Stimulated activated CD4-positive, alpha-beta T cell treated with anti-CD3 and anti-CD28 coated beads, Interleukin-12 subunit alpha, Interleukin-12 subunit beta, amount 100 ng/mL, for 4 hours (primary cell): Measurements from ENCODE around the gene U2AF2.
"Not testable (repeated sequence)": the region's sequence is repeated elsewhere in the genome, so short reads cannot be mapped to it uniquely, and the experiment has no call there.

Experiments
- DNase-seq: peaks from one replicate; pipeline ENCODE4 v3.0.0-alpha.2; 2020

The U2AF2 gene

DNA sequence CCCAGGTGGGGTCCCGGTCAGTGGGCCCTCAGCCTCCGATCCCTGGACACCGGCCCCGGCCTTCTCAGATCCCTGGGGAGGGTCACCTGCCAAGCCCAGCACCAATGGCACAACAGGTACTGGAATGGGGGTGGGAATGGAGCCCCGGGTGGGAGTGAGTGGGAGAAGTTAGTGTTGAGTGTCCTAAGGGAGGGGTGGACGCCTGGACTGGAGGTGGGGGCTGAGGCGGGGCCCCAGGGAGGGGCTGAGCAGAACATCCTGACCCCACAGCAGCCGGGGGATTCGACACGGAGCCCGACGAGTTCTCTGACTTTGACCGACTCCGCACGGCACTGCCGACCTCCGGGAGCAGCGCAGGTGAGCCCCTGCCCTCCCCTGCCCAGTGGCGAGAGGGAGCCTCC lies 37.8 kb downstream of the U2AF2 start:
- DNase-seq = no peak

DNA sequence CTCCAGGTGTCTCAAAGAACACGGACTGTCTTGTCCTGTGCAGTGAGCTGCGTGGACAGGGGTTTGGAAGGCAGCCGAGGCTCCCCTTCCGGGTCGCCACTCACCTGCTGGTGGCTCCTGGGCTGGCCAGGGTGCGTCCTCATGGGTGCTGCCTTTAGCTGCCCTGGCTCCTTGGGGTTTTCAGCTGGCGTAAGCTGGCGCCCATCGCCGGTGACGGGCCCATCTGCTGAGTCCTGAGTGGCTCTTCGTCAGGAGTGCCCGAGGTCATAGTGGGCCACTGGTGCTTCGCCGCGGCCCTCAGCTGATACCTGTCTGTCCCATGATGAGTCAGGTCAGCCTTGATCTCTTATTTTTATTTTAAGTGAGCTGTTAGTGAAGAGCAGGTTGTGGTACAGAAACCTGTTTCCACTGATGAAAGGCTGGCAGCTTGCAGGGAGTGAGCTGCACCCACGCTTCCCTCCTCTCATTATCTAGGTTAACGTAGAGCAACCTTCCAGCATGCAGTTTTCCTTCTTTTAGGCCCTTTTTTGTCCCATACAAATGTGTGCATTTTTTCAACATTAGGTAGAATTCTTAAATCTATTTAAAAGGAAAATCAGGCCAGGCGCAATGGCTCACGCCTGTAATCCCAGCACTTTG lies 38.6 kb downstream of the U2AF2 start:
- no peak for DNase-seq

DNA sequence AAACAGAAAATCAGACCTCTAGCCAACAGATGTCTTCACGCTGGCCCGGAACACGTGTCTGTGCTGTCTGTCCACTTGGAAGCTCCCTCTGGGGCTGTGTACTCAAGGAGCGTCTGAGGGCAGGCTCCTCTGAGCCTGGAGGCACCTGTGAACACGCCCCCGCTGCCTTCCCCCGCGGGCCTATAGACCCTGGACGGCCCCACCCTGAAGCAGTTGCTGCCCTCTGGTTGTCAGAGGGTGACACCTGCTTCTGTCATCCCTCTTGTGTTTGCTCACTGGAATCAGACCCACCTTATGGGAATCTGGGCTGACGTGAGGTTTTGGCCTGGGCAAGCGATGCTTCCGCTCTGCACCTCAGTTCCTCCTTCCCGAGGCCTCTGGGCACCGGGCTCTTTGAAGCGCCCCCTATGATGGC lies 39.4 kb downstream of the U2AF2 start:
- DNase-seq = no peak

DNA sequence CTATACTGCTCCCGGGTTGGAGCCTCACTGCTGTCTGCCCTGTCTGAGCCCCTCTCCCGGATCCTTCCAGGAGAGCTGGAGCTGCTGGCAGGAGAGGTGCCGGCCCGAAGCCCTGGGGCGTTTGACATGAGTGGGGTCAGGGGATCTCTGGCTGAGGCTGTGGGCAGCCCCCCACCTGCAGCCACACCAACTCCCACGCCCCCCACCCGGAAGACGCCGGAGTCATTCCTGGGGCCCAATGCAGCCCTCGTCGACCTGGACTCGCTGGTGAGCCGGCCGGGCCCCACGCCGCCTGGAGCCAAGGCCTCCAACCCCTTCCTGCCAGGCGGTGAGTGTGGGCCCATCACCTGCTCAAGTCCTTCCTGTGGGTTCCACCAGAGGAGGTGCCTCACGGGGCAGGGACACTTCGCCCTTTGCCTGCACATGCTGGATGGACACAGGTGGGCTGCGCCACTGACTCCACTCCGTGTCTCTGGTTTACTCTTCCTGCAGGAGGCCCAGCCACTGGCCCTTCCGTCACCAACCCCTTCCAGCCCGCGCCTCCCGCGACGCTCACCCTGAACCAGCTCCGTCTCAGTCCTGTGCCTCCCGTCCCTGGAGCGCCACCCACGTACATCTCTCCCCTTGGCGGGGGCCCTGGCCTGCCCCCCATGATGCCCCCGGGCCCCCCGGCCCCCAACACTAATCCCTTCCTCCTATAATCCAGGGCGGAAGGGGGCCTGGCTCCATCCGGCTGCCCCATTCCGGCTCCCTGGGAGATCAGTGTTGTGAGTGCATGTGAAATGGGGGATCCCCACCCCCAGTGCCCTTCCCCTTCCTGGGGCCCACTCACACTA lies 40.0 kb downstream of the U2AF2 start:
- DNase-seq = no peak

DNA sequence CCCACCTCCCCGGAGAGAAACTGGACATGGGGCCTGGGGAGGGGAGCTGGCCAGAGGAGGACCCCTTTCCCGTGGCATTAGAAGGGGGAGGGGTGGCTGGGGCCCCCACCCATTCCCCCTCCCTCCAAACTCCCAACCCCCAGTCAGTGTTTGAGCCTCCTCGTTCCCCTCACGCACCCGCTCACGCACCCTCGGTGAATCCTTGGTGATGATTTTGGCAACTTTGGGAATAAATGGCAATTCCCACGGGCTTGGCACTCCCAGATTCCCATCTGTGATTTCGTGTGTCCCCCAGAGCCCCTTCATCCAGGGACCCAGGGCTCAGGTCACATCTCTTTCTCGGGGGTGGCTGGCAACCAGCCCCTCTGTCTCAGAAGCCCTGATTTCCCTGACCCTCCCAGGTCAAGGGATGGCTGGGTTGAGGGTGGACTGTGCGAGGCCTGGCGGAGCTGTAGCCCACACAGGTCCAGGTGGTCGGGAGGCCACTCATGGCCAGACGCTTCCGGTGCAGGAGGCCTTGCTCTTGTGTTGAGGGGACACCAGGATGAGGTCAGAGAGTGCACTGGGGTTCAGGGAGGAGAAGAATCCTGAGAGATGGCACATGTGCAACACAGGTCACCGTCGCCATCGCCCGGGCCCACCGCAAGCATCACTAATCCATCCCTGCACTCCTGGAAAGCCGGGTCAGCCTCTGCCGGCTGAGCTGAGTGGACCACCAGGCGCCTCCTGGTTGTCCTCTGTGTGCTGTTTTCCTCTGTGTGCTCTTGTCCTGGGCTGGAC lies 40.9 kb downstream of the U2AF2 start:
- no peak for DNase-seq

DNA sequence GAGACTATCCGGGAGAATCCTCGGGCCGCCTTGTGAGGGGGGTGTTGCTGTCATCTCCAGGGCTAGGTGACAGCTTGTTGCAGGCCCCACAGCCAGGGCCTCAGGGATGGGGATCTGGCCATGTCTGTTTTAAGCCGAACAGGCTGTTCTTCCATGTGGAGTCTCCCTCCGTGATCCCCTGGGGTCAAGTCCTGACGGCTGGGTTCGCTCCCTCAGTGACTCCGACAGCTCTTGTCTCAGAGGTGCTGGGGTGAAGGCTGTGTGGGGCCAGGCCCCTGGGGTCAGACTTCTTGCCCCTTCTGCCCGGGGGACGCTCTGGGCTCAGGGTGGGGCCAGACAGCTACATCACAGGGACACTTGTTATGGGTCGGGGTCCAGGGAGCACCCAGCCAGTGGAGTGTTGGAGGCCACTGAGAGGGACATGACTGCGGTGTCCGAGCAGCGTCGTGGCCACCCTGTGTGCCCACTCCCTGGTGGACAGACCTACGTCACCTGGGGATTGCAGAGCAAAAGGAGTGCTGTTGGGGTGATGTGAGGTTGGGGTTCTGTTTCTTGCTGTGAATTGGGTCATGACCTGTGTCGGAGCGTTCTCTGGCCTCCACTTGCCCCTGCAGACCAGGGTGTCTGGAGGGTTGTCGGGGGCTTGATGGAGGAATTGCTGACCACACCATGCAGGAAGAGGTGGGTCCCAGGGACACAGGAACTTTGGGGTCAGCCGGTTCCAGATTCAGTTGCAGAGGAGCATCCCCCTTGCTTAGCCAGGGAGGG lies 41.6 kb downstream of the U2AF2 start:
- no peak for DNase-seq

DNA sequence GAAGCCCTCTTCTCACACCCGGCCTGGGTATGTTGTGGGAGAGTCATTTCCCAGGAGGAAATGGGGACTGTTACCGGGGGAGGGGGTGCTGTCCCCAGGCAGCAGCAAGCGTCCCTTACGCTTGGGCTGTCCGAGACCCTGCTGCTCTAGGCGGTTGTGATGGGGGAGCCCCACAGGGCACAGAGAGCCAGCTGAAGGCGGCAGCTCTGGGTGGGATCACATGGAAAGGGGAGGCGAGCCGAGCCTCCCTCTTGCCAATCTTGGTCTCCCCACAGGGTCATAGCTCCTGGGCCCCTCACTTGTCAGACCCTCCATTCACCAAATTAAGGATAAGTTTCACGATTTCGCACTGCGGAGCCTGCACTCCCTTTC lies 42.2 kb downstream of the U2AF2 start:
- no peak for DNase-seq

DNA sequence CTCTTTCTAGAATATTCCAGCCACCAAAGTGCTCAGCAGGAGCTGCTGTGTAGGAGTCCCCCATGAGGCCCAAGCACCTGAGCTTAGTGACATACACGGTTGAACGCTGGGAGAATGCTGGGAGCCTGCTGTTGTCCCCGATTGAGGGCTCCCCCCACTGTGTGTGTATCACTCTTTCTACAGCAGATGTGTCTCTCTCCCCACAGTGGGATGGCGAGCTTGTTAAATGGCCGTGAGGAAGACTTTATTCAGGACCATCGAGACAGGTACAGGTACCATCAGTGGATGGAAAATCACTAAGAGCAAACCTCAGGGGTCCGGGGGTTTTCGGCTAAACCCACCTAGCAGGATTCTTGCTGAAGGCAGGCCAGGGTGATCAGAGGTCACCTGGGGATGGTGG lies 42.9 kb downstream of the U2AF2 start:
- DNase-seq = no peak

DNA sequence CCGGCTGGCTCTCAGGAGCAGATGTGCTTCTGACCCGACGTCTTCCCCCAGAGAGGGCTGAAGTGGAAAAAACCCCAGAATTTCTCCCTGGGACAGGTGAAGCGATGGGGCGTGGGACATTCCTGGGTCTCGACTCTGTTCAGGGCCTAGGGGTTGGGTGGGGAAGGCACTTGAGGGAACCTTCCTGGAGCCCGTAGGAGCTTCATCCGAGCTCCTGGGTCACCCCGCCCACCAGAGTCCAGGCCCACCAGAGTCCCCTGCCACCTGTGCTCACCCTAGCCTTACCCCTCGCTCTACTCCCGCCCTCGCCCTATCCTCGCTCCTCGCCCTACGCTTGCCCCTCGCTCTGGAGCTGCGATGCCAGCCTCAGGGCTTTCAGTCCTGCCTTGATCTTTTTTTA lies 43.4 kb downstream of the U2AF2 start:
- DNase-seq = no peak

DNA sequence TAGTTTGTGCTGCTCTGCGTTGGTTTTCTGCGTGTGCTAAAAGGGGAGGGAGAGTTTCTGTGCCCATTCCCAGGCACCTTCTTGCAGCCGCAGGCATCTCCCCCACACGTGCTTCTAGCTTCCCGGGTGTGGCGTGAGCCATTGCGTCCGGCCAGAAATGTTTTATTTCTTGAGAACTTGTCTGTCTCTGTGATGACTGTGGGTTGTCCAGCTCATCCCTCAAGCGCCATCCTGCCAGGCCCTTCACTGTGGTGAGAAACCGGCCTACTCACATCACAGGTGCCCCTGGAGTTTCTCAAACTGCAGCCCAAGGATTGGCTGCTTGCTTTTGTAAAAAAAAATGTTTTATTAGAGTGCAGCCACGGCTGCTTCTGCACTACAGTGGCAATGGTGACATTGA lies 44.4 kb downstream of the U2AF2 start:
- DNase-seq = no peak

DNA sequence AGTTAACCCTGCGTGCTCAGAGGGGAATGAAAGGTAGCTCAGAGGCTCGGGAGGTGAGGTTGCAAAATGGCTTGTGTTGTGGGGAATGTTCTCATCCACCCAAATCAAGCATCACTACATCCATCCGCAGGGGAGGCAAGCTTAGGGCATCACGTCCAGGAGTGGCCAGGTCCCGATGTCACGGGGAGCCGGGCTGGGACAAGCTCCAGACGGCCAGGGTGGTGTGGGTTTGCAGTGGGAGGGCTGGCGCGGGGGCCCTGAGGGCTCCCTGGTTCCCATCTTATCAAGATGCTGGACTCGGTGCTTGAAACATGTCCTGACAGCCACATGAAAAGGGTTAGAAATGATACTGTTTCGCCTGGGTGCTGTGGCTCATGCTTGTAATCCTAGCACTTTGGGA lies 46.0 kb downstream of the U2AF2 start:
- no peak for DNase-seq

DNA sequence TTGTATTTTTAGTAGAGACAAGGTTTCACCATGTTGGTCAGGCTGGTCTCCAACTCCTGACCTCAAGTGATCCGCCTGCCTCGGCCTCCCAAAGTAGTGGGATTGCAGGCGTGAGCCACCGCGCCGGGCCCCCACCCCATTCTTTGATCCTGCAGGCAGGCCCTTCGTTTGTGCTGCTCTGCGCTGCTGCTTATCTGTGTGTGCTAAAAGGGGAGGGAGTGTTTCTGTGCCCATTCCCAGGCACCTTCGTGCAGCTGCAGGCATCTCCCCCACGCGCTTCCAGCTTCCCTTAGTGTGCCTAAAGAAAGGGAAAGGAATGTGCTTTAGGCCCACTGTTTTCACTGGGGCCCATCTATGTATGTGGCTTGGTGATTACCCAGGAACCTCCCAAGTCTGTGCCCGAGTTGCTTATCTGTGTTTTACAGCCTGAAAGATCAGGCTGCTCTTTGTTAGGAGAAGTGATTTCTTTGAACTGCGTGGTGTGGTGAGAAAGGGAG lies 47.3 kb downstream of the U2AF2 start:
- DNase-seq = no peak

DNA sequence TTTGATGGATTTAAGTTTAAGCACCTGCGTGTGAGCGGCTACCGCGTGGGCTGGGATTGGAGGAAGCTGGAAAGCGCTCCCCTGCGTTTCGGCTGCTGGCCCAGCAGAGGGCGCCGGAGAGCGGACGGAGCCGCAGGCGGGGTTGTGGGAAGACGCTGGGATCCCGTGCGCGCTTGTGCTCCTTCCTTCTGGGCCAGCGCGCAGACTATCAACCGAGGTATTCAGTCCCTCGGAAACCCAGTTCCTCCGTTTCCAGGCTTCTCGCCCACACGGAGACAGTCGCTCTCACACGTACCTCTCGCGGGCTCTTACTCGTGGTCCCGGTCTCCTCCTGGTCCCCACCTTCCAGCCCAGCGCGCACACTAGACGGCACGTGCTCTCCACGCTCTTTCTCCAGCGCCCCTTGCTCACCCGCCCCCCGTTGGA lies 49.0 kb downstream of the U2AF2 start:
- DNase-seq = peak; percentile 54

DNA sequence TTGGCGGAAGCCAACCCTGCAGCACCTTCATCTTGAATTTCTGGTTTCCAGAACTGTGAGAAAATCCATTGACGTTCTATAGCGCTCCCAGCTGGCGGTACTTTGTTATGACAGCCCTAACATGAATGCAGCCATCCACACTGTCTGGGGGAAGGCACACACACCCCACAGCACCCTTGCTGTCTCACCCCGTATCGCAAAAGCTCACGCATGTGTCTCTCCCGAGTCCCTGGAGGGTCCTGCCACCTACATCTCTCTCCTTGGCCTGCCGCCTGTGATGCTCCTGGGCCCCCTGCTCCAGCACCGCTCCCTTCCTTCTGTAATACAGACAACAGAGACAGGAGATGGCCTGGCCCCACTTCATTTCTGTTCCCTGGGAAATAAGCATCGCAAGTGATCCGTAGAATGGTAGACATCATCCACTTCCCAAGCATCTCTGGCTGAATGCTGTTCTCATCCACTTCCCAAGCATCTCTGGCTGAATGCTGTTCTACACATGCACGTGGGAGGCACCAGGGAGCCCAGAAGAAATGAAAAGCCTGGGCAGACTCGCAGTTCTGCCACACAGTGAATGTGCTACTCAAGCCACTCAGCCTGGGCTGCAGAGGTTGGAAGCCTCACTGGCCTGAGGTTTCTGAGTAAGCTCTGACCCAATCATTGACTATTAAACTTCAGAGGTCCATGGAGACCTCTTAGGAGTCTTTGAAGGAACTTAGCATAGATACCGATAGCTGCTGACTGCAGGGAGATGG lies 49.8 kb downstream of the U2AF2 start:
- DNase-seq = no peak

DNA sequence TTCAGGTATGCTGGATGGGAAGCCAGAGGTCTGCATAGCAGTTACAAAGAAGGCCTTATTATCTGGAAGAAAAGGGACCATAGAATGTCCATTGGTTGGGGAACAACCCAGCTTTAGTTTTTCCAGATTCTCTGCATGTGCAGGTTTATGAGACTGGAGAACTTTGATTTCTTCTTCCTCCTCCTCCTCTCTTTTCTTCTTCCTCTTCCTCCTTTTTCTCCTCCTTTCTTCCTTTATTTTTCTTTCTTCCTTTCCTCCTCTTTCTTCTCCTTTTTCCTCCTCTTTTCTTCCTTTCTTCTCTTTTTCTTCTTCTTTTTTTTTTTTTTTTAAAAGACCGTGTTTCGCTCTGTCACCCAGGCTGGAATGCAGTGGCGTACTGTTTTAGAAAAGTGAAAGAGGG lies 51.1 kb downstream of the U2AF2 start:
- DNase-seq = no peak

DNA sequence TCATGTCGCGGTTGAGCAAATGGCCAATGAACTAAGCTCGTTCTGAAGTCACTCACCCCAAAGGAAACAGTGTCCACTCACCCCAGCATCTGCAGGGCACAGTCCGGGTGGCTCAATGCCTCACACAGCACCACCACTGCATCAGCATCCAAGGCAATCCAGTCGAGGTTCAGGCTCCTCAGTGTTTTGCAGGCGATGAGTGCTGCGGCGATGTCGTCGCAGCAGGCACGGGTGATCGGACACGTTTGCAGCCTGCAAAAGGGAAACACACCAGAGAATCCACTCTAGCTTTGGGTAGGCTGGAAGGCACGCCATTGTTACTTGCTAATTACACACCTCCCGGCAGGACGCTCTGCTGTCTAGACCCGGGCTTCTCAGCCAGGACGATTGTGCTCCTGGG lies 56.9 kb downstream of the U2AF2 start:
- DNase-seq = no peak

DNA sequence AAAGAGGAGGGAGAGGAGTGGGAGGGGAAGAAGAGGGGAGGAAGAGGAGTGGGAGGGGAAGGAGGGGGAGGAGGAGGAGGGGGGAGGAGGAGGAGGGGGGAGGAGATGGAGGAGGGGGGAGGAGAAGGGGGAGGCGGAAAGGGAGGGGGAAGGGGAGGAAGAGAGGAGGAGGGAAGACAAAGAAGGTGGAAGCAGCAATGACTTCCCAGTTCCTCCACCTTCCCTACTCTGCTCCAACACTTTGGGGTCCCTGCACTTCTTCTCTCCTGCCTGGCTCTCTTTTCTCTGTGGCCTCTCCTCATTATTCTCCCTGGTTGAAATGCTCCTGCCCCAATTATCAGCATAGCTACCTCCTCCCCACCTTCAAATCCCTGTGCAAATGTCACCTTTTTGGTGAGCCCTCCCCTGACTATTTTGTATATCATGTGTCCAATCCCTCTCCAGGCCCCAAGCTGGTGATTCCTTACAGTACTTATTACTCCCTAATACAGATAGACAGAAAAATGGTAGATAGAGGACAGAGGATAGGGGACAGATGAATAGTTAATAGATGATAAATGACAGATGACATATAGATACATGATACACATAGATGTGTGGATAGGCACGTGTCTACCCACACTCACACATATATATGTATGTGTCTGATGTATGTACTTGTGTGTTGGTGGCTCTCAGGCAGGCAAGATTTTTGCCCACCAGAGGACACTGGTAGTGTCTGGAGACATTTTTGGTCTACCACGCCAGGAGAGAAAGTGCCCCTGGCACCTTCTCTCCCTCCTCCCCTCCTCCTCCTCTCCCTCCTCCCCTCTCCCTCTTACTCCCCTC lies 58.2 kb downstream of the U2AF2 start:
- DNase-seq = no peak

DNA sequence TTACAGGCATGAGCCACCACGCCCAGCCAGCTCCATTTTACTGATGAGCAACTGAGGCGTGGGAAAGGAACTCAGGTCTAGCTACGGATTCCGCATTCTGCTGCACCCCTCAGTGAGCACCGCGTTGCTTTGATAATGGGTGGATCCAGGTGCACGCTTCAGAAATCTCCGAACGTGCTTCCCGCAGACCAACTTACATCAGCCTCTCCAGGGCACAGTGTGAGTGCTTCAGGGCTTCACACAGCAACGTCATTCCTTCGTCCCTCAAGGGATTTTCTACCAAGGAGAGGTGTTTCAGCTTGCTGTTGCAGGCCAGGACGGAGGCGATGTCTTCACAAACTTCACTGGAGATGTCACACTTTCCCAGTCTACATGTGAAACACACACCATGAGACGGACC lies 61.7 kb downstream of the U2AF2 start:
- DNase-seq = no peak

DNA sequence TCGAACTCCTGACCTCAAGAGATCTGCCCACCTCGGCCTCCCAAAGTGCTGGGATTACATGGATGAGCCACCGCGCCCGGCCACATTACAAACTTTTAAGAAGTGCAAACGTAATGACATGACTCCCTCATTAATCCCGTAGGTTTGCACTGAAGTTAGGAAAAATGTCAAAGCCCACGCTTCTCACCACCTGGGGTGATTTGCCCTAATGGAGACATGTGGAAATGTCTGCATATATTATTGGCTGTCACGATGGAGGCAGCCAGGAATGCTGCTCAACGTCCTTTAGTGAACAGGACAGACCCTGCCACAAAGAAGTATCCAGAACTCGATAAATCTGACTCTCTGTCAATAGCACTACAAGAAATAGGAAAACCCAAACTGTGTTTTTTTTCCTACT lies 62.4 kb downstream of the U2AF2 start:
- no peak for DNase-seq

DNA sequence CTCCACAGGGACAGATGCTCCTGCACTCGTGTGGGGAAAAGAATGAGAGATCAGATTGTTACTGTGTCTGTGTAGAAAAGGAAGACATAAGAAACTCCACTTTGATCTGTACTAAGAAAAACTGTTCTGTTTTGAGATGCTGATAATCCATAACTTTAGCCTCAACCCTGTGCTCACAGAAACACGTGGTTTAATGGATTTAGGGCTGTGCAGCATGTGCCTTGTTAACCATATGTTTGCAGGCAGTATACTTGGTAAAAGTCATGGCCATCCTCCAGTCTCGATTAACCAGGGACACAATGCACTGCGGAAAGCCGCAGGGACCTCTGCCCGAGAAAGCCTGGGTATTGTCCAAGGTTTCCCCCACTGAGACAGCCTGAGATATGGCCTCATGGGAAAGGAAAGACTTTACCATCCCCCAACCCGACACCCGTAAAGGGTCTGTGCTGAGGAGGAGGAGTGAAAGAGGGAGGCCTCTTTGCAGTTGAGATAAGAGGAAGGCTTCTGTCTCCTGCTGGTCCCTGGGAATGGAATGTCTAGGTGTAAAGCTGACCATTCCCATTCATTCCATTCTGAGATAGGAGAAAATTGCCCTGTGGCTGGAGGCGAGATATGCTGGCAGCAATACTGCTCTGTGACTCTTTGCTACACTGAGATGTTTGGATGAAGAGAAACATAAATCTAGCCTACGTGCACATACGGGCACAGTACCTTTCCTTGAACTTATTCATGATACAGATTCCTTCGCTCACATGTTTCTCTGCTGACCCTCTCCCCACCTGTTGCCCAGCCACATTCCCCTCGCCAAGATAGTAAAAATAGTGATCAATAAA lies 63.3 kb downstream of the U2AF2 start:
- DNase-seq = not testable (repeated sequence)
